GM19099 (cell line): ENCODE measurements around the gene LRRC3B.

Source experiments
- POLR2A ChIP-seq: IDR thresholded peaks from 3 replicates; pipeline ENCODE4 v1.6.1; 2011; ENCODE audit warnings: low read depth; ENCODE audit not compliant: insufficient read length; ENCODE audit errors: extremely low read depth

The LRRC3B gene

DNA sequence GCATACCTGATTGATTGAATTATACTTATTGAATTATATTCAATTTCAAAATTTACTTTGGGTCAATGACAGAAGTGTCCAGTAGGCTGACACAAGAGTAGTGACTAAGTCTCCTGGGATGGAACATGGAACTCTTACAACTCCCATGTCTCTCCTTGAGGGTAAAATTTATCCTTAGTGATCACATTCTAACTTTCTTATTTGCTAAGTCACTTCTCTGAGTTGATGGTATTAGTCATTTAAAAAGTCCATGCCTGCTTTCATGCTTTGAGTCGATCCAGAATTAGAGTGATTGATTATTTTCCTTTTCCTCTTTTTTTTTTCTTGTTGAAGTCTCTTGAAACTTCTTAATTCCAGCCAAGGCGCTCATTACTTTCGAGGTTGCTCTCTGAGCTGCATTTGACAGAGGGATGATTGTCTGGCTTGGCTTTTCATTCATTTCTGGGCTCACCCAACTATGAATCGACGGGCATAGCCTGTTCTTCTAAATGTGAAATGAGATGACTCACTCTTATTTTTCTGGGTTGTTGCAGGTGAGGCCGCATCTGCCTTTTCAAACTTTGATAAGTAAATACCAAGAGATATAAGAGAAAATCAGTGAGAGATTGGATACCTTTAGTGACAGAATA lies 34.9 kb downstream of the LRRC3B start:
- TF ChIP-seq POLR2A = no peak

- TF ChIP-seq POLR2A = no peak
Measured at GRCh38 chr3:26668171-26668570, 45.6 kb downstream of the LRRC3B start.

DNA sequence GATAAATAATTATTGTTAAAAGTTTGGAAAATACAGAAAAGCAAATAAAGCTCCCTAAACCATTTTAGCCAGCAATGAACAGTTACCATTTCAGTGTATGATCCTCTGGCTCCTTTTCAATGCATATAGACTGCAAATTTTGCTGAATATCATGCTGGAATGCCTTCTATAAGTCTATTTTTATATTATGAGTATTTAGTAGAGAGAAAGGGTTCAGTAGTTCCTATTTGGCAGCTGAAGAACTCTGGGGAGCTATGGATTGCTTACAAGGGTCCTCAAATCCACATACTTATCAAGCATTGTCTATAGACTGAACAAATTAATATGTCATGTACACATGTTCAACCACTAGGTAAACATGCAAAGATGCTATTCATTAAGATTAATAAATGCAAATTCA lies 46.1 kb downstream of the LRRC3B start:
- no peak for TF ChIP-seq POLR2A

- TF ChIP-seq POLR2A = no peak
Measured at GRCh38 chr3:26675336-26675735, 52.8 kb downstream of the LRRC3B start.

GRCh38 chr3:26681632-26682031 lies 59.1 kb downstream of the LRRC3B start:
- no peak for TF ChIP-seq POLR2A

DNA sequence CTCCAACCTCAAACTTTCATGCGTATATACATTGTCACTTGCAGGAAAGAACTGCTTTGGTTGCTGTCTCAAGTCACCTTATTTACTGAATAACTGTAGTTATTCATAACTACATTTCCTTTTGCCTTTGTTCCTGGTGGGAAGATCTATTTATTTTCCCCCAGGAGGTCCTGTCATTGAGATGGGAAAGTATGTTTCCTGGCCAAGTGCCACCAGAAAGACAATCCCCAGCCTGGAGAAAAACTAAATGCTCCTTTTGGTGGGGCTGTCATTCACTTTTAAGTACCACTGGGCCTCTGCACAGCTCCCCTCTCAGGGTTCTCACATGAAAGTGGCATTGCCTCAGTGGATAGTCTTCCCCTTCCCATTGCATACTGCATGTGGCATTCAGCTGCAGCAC lies 59.8 kb downstream of the LRRC3B start:
- no peak for TF ChIP-seq POLR2A

DNA sequence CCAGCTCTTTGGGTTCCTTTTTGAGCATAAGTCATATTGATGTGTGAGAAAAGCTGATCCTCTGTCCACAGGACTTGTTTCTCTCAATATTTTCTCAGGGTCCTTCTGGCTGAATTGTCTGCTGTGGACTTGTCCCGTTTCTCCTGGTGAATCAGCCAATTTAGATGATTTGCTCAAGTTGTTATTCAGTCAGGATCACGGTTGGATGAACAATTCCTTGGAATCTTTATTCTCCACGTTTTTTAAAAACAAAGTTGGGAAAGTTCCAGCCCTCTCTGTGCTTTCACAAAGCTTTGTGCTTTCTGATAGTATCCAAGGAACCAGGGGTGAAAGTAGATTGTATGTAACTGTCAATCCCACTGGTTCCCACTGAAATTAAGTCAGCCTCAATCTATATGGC lies 61.3 kb downstream of the LRRC3B start:
- no peak for TF ChIP-seq POLR2A

DNA sequence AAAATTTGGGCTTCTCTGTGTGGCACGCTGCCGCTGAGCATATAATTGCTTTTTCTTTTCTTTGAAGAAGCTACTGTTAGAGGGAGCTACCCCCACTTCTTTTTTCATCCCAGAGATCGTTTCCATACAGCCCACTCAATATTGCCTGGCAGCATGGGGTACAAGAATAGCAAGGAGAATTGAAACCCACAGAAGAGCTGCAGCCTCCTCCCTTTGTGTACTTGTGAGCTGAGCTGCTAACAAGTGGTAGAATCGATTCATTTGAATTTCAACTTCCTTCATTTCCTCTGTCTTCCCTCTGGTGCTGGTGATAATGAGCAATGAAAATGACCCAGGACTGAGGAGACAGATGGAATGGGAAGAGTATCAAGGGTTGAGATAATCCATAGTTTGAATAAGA lies 64.9 kb downstream of the LRRC3B start:
- no peak for TF ChIP-seq POLR2A

GRCh38 chr3:26699553-26699952 lies 77.0 kb downstream of the LRRC3B start:
- no peak for TF ChIP-seq POLR2A

- TF ChIP-seq POLR2A = no peak
Measured at GRCh38 chr3:26703519-26703918, 80.9 kb downstream of the LRRC3B start.

DNA sequence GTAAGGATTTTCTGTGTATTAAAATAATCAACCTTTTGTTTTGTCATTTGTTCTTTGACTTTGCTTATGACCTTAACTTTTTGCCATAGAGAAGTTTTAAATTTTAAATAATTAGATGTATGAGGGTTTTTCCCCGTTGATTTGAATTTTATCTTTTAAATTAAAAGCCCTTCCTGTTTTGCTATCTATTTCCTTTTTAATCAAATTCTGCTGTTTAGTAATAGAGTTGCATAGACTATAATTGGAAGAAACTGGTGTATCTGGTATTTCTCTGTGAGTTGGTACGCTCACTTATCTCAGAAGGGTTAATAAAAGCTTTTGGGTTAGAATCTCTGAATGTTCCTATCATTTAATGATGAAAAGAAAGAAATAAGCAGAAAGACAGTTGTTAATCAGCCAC lies 82.2 kb downstream of the LRRC3B start:
- TF ChIP-seq POLR2A = no peak

- no peak for TF ChIP-seq POLR2A
Measured at GRCh38 chr3:26708501-26708900, 85.9 kb downstream of the LRRC3B start.

GRCh38 chr3:26712211-26713026 lies 89.8 kb downstream of the LRRC3B start:
- no peak for TF ChIP-seq POLR2A

- no peak for TF ChIP-seq POLR2A
Measured at GRCh38 chr3:26713091-26713490, 90.5 kb downstream of the LRRC3B start.

GRCh38 chr3:26714485-26714884 lies 91.9 kb downstream of the LRRC3B start:
- no peak for TF ChIP-seq POLR2A

DNA sequence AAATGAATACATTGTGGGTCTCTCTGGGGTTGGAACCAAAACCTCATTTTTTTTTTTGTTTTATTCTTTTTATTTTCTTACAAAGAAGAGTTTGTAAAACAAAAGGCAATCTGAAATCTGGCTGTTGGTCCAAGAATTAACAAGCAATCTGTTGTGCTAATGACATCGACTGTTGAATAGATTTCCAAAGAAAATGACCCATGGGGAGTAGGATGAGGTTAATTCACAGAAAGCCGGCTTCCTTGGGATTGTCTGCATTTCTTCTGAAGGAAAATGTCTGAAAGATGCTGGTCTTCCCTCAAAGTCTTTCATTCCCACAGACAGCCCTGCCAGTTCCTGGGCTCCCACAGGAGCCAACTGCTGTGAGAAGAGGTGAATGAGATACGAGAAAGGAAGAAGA lies 92.9 kb downstream of the LRRC3B start:
- TF ChIP-seq POLR2A = no peak

DNA sequence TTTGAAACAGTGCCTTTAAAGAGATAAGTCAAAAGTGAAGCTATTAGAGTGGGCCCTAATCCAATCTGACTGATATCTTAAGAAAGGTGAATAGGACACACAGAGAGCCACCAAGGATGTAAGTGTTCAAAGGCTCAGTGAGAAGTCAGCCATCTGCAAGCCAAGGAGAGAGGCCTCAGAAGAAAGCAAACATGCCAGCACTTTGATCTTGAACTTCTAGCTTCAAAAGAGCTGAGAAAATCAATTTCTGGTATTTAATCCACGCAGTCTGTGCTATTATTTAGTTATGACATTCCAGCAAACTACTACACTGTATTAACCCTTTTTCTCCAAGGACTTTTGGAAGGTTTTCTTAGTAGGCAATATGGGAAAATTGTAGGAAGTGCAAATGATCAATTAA lies 95.7 kb downstream of the LRRC3B start:
- no peak for TF ChIP-seq POLR2A

GRCh38 chr3:26719134-26719533 lies 96.6 kb downstream of the LRRC3B start:
- no peak for TF ChIP-seq POLR2A

DNA sequence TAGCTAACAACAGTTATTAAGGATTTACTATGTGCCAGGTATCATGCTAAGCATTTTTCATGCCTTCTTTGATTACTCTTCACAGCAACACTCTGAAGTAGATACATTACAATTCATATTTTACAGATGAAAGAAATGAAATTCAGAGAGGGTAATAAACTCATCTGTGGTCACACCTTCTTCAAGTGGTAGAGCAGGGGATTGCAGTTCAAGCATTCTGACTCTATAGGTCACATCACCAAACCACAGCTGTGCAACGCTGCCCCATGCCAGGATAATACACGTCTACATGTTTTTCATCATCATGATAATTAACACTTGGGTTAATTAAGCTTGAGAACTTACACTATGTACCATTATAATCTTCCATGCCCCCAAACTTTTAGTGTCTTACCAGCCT lies 98.5 kb downstream of the LRRC3B start:
- no peak for TF ChIP-seq POLR2A
